Left lung (tissue), 10 donors: ENCODE results near the gene SH3BP1. TPM values are rescaled to one million over a fixed set of nuclear protein-coding genes. Genes with fewer than 3 reads are reported as not detected.

Experiments
- ATAC-seq: fragments of 200-7000 bp; cut with Tn5 transposase; one replicate; pipeline ENCODE4 v1.9.1; 2020; ENCODE audit warnings: moderate library complexity
- DNase-seq, 4 donors: peaks; one replicate each; pipeline ENCODE4 v3.0.0-alpha.2; 2013 to 2020
- H3K27ac ChIP-seq, 2 donors: fragments of 200-600 bp; sonication (generic) in 1 of 2; one replicate each; pipeline versions ENCODE4 v1.5.0 to v1.8.0; 2020 to 2021
- H3K27me3 ChIP-seq, 2 donors: fragments of 200-600 bp; sonication (generic) in 1 of 2; one replicate each; pipeline versions ENCODE4 v1.5.0 to v1.8.0; 2020 to 2021
- H3K36me3 ChIP-seq, 2 donors: fragments of 200-600 bp; sonication (generic) in 1 of 2; one replicate each; pipeline versions ENCODE4 v1.5.0 to v1.8.0; 2020 to 2021
- H3K4me1 ChIP-seq, 2 donors: fragments of 200-600 bp; one replicate each; pipeline ENCODE4 v1.8.0; 2021
- H3K4me3 ChIP-seq, 2 donors: fragments of 200-600 bp; sonication (generic) in 1 of 2; one replicate each; pipeline versions ENCODE4 v1.5.0 to v1.8.0; 2020 to 2021; ENCODE audit warnings: mild to moderate bottlenecking in 1 of 2
- H3K9me3 ChIP-seq, 2 donors: fragments of 200-600 bp; sonication (generic) in 1 of 2; one replicate each; pipeline versions ENCODE4 v1.5.0 to v1.8.0; 2020 to 2021
- CTCF ChIP-seq, 2 donors: fragments of 200-600 bp; sonication (generic) in 1 of 2; IDR thresholded peaks; one replicate each; pipeline versions ENCODE4 v1.5.0 to v1.8.0; 2021; ENCODE audit warnings: antibody characterized with exemption in 2 of 2
- intact Hi-C, 2 donors: fragments of 100-400 bp; cut with DNase I; formaldehyde crosslinking; loops; one replicate each; pipeline versions ENCODE4 v1.11.2 to v1.14.2; 2022
- polyA plus RNA-seq, 6 donors: library from polyadenylated mRNA; unstranded; fragments of 120-200 nt; gene quantifications; one replicate each; pipeline ENCODE4 v1.2.1, GENCODE V29; 2013; ENCODE audit not compliant: insufficient read length in 6 of 6
- total RNA-seq, 2 donors: library from RNA; stranded (reverse); fragmentation: NEBNext Ultra II Directional; extraction: Animal tissue kit (Norgen Biotek cat#: 25700); gene quantifications; one replicate each; pipeline ENCODE4 v1.2.1, GENCODE V29; 2021
- donor health status: DM: no; HTN: yes; CAD: no.
- donor health status: DM: no; HTN: no; CAD: no.

Gene SH3BP1
- total and polyA plus RNA-seq, 8 donors: 14.0 to 40.7 (median 27.7) TPM

DNA sequence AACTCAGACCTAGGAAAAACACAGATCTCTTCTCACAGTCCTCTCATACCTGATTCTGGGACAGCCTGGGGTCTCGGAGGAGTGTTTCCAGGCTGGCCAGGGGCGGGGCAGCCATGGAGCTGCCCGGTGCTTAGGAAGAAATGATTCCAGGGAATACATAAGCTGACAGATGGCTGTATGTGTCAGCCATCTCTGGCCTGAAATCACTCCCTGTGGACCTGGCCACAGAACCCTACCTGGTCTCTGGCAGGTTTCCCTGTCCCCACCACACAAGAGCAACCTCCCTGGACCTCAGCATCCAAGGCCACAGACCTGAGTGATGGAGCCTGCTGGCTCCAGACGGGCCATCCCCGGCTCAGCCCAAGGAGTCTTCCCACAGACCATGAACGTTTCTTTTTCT is 20.8 kb upstream of the SH3BP1 start:
- Histone ChIP-seq H3K27me3 (no peaks in the 10 kb centered on the region), H3K4me3 (no peak overlapping the region), H3K4me1 (peaks cover 0 to 8% of the 10 kb centered on the region in 2 donors), H3K36me3 (peaks cover 0 to 96% of the 10 kb centered on the region in 2 donors), H3K9me3 (no peaks in the 10 kb centered on the region), H3K27ac (no peak overlapping the region)
- intact Hi-C loops: no loop called here
- TF ChIP-seq CTCF (IDR thresholded peaks at IDR 0.05): no peak
- ATAC-seq: no peak
- no peak for DNase-seq

DNA sequence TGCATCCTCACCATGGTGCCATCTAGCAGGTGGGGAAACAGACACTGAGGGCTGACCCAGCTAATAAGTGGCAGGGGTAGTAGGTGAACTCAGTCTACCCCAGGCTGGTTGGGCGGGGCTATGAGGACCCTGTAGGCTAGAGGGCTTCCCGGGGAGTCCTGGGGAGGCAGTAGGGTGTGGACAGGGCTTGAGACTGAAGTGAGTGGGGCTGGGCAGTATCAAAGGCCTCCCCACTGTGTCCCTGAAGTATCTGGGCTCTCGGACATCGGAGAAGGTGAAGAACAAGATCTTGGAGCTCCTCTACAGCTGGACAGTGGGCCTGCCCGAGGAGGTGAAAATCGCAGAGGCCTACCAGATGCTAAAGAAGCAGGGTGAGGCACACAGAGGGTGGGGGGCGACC is 19.5 kb upstream of the SH3BP1 start:
- H3K4me1 ChIP-seq: peaks cover 0 to 15% of the 10 kb centered on the region in 2 donors
- TF ChIP-seq CTCF (IDR thresholded peaks at IDR 0.05): no peak
- no peaks in the 10 kb centered on the region for H3K27me3 ChIP-seq
- no peak for ATAC-seq
- no peak overlapping the region for H3K27ac ChIP-seq
- H3K4me3 ChIP-seq: no peak overlapping the region
- DNase-seq: no peak
- intact Hi-C loops: no loop called here
- peaks cover 0 to 96% of the 10 kb centered on the region in 2 donors for H3K36me3 ChIP-seq
- no peaks in the 10 kb centered on the region for H3K9me3 ChIP-seq

DNA sequence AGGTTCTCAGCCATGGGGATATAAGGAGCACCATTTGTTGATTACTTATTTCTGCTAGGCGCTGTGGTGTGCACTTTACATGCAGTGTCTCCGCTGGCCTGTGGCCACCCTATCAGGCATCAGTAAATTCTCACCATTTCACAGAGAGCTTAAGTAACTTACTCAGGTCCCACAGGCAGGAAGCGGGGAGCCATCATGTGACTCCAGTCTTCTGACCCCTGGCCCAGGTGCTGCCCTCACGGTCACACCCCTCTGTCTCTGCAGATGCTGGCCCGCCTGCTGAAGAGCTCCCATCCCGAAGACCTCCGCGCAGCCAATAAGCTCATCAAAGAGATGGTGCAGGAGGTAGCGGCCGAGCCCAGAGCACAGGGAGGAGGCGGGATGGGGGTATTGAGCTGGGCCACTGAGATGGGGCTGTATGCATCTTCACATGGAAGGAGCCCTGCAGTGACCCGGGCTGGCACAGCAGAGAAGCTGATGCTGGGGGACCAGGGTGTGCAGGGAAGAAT is 18.1 kb upstream of the SH3BP1 start:
- intact Hi-C loops: no loop called here

GRCh38 chr22:37623075-37624016 is 16.1 kb upstream of the SH3BP1 start:
- Histone ChIP-seq H3K27ac (no peak overlapping the region), H3K36me3 (peaks cover 0 to 86% of the 10 kb centered on the region in 2 donors), H3K4me1 (peaks cover 11 to 49% of the 10 kb centered on the region in 2 donors), H3K27me3 (no peaks in the 10 kb centered on the region), H3K4me3 (no peak overlapping the region), H3K9me3 (no peaks in the 10 kb centered on the region)
- DNase-seq (peak in 2 of 4 donors; percentile 73 to 92), ATAC-seq (peak; percentile 78)
- intact Hi-C loops: no loop called here
- TF ChIP-seq CTCF (IDR thresholded peaks at IDR 0.05): peak; percentile 77 to 93

More for the DNA sequence above, 18.1 kb upstream of the SH3BP1 start:
- no peak overlapping the region for H3K27ac ChIP-seq
- peaks cover 0 to 96% of the 10 kb centered on the region in 2 donors for H3K36me3 ChIP-seq
- no peaks in the 10 kb centered on the region for H3K27me3 ChIP-seq
- DNase-seq: no peak
- no peak for ATAC-seq
- H3K4me3 ChIP-seq: no peak overlapping the region
- TF ChIP-seq CTCF (IDR thresholded peaks at IDR 0.05): no peak
- H3K9me3 ChIP-seq: no peaks in the 10 kb centered on the region
- peaks cover 9 to 29% of the 10 kb centered on the region in 2 donors for H3K4me1 ChIP-seq

DNA sequence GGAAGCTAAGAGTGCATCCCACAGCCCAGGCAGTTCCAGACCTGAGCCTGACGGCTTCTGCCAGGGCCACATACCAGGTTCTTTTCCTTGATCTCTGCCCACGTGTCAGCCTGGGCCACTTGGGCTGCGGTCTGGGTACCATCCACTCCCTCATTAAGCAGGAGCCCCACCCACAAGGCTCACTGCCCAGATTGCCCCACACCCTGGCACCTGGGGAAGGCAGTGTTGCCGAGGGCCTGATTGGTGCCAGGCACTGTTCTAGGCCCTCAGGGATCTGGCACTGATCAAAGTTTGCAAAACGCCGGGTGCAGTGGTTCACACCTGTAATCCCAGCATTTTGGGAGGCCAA is 15.5 kb upstream of the SH3BP1 start:
- intact Hi-C loops: no loop called here
- Histone ChIP-seq H3K27ac (no peak overlapping the region), H3K4me3 (no peak overlapping the region), H3K9me3 (no peaks in the 10 kb centered on the region), H3K27me3 (no peaks in the 10 kb centered on the region), H3K36me3 (peaks cover 0 to 86% of the 10 kb centered on the region in 2 donors), H3K4me1 (peaks cover 11 to 50% of the 10 kb centered on the region in 2 donors)
- ATAC-seq: peak; percentile 78
- TF ChIP-seq CTCF (IDR thresholded peaks at IDR 0.05): no peak
- peak in 1 of 4 donors; percentile 69 for DNase-seq
